B cell (primary cell): ENCODE data around the gene CENPW.

ENCODE experiments used
- EZH2 ChIP-seq: IDR thresholded peaks from 2 replicates; pipeline ENCODE4 v1.6.1; 2012; ENCODE audit warnings: borderline replicate concordance, low read depth, mild to moderate bottlenecking, moderate library complexity, low read length; ENCODE audit not compliant: insufficient read depth, poor library complexity, severe bottlenecking
- TF ChIP-seq, protein P1 (sequence below): fragments of 200-600 bp; IDR thresholded peaks from one replicate; pipeline ENCODE4 v1.8.0; 2022; ENCODE audit warnings: antibody characterized with exemption, mild to moderate bottlenecking

DNA sequence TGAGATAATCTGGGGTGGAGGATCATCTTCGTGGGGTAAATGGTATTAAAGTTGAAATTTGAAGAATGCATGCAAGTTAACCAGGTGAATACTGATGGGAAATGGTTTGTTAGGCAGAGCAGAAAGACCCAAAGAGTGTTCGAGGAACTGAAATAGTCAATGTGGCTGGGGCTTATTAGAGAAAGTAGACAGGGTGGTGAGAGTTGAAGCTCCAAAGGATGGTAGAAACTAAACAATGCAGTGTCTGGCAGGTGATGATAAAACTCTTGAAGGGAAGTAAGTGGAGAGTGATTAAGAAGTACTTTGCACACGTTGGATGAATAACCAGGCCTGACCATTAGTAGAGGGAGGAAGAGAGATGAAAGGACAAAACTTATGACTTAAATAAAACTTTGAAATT, 39.8 kb upstream of the CENPW start:
- no peak for TF ChIP-seq EZH2
- TF ChIP-seq, protein P1, sequence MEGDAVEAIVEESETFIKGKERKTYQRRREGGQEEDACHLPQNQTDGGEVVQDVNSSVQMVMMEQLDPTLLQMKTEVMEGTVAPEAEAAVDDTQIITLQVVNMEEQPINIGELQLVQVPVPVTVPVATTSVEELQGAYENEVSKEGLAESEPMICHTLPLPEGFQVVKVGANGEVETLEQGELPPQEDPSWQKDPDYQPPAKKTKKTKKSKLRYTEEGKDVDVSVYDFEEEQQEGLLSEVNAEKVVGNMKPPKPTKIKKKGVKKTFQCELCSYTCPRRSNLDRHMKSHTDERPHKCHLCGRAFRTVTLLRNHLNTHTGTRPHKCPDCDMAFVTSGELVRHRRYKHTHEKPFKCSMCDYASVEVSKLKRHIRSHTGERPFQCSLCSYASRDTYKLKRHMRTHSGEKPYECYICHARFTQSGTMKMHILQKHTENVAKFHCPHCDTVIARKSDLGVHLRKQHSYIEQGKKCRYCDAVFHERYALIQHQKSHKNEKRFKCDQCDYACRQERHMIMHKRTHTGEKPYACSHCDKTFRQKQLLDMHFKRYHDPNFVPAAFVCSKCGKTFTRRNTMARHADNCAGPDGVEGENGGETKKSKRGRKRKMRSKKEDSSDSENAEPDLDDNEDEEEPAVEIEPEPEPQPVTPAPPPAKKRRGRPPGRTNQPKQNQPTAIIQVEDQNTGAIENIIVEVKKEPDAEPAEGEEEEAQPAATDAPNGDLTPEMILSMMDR, result no peak
